ENCODE measurements around the gene FOXF1. TPM values are rescaled to one million over a fixed set of nuclear protein-coding genes. Genes with fewer than 3 reads are reported as not detected.

FOXF1 gene
- total RNA-seq, 2 donors from 2014 or later = not detected

GRCh38 chr16:86498671-86499439 is 11.5 kb upstream of the FOXF1 start:
- Histone ChIP-seq H3K4me3 (ENCODE audit: low read length) (no peak overlapping the region), H3K27ac (ENCODE audit: low read depth, low read length) (no peak overlapping the region), H3K9me3 (ENCODE audit: control insufficient read depth, low read length) (no peaks in the 10 kb centered on the region), H3K4me1 (ENCODE audit: control insufficient read depth, insufficient read depth, low read length) (peaks cover 13% of the 10 kb centered on the region), H3K27me3 (ENCODE audit: control insufficient read depth, insufficient read depth, low read length, poor library complexity, severe bottlenecking) (peaks cover 100% of the 10 kb centered on the region), H3K36me3 (ENCODE audit: control insufficient read depth, insufficient read depth, low read length) (no peaks in the 10 kb centered on the region), H3K9ac (ENCODE audit: extremely low read depth, low read length, poor library complexity, severe bottlenecking) (no peak overlapping the region)
- H3K4me3 Mint-ChIP-seq = no peak overlapping the region
- H3K9me3 Mint-ChIP-seq = no peaks in the 10 kb centered on the region
- H3K4me1 Mint-ChIP-seq = peaks cover 24% of the 10 kb centered on the region
- H3K27me3 Mint-ChIP-seq (ENCODE audit: insufficient read depth) = peaks cover 99% of the 10 kb centered on the region
- no peak overlapping the region for H3K27ac Mint-ChIP-seq
- peak; percentile 5 for TF ChIP-seq CTCF (conservative IDR thresholded peaks at IDR 0.05)
- DNase-seq = peak; percentile 74
- H3K36me3 Mint-ChIP-seq (ENCODE audit: low read depth) = no peaks in the 10 kb centered on the region
- WGBS, 2 experiments (ENCODE audit: insufficient coverage in 1 of 2, insufficient read length in 1 of 2) = 2% methylated on average over 37 to 61 of the region's 61 CpGs

GRCh38 chr16:86499440-86499786 is 10.9 kb upstream of the FOXF1 start:
- 0 to 11% methylated on average over 1 to 4 of the region's 4 CpGs for WGBS, 2 experiments (ENCODE audit: insufficient coverage in 1 of 2, insufficient read length in 1 of 2)
- no peak overlapping the region for H3K27ac Mint-ChIP-seq

GRCh38 chr16:86499889-86500707 is 10.2 kb upstream of the FOXF1 start:
- H3K9ac ChIP-seq (ENCODE audit: extremely low read depth, low read length, poor library complexity, severe bottlenecking) = no peak overlapping the region
- H3K9me3 Mint-ChIP-seq = no peaks in the 10 kb centered on the region
- peak; percentile 66 for DNase-seq
- no peak overlapping the region for H3K4me3 Mint-ChIP-seq
- H3K9me3 ChIP-seq (ENCODE audit: control insufficient read depth, low read length) = no peaks in the 10 kb centered on the region
- H3K36me3 Mint-ChIP-seq (ENCODE audit: low read depth) = no peaks in the 10 kb centered on the region
- TF ChIP-seq CTCF (conservative IDR thresholded peaks at IDR 0.05) = no peak
- H3K4me3 ChIP-seq (ENCODE audit: low read length) = no peak overlapping the region
- peaks cover 8% of the 10 kb centered on the region for H3K4me1 ChIP-seq (ENCODE audit: control insufficient read depth, insufficient read depth, low read length)
- WGBS, 2 experiments (ENCODE audit: insufficient coverage in 1 of 2, insufficient read length in 1 of 2) = 3 to 4% methylated on average over 11 to 15 of the region's 16 CpGs
- H3K27ac Mint-ChIP-seq = no peak overlapping the region
- H3K27ac ChIP-seq (ENCODE audit: low read depth, low read length) = no peak overlapping the region
- peaks cover 100% of the 10 kb centered on the region for H3K27me3 ChIP-seq (ENCODE audit: control insufficient read depth, insufficient read depth, low read length, poor library complexity, severe bottlenecking)
- peaks cover 19% of the 10 kb centered on the region for H3K4me1 Mint-ChIP-seq
- no peaks in the 10 kb centered on the region for H3K36me3 ChIP-seq (ENCODE audit: control insufficient read depth, insufficient read depth, low read length)
- peaks cover 99% of the 10 kb centered on the region for H3K27me3 Mint-ChIP-seq (ENCODE audit: insufficient read depth)

More at GRCh38 chr16:86499440-86499786, 10.9 kb upstream of the FOXF1 start:
- Histone ChIP-seq H3K27me3 (ENCODE audit: control insufficient read depth, insufficient read depth, low read length, poor library complexity, severe bottlenecking) (peaks cover 100% of the 10 kb centered on the region), H3K27ac (ENCODE audit: low read depth, low read length) (no peak overlapping the region), H3K36me3 (ENCODE audit: control insufficient read depth, insufficient read depth, low read length) (no peaks in the 10 kb centered on the region), H3K4me3 (ENCODE audit: low read length) (no peak overlapping the region), H3K9me3 (ENCODE audit: control insufficient read depth, low read length) (no peaks in the 10 kb centered on the region), H3K9ac (ENCODE audit: extremely low read depth, low read length, poor library complexity, severe bottlenecking) (no peak overlapping the region), H3K4me1 (ENCODE audit: control insufficient read depth, insufficient read depth, low read length) (peaks cover 13% of the 10 kb centered on the region)
- Mint-ChIP-seq H3K9me3 (no peaks in the 10 kb centered on the region), H3K36me3 (ENCODE audit: low read depth) (no peaks in the 10 kb centered on the region), H3K4me3 (no peak overlapping the region), H3K27me3 (ENCODE audit: insufficient read depth) (peaks cover 99% of the 10 kb centered on the region), H3K4me1 (peaks cover 22% of the 10 kb centered on the region)
- no peak for TF ChIP-seq CTCF (conservative IDR thresholded peaks at IDR 0.05)
- no peak for DNase-seq

All from endodermal cell (in vitro differentiated cells).